Activated T-cell treated with anti-CD3 and anti-CD28 coated beads, Interleukin-2, amount 50 U/mL, for 48 hours (primary cell): ENCODE results near the gene SLC7A6OS.

ENCODE experiments used
- DNase-seq, 2 experiments: peaks; one replicate each; pipeline ENCODE4 v3.0.0-alpha.2; 2020

The SLC7A6OS gene

DNA sequence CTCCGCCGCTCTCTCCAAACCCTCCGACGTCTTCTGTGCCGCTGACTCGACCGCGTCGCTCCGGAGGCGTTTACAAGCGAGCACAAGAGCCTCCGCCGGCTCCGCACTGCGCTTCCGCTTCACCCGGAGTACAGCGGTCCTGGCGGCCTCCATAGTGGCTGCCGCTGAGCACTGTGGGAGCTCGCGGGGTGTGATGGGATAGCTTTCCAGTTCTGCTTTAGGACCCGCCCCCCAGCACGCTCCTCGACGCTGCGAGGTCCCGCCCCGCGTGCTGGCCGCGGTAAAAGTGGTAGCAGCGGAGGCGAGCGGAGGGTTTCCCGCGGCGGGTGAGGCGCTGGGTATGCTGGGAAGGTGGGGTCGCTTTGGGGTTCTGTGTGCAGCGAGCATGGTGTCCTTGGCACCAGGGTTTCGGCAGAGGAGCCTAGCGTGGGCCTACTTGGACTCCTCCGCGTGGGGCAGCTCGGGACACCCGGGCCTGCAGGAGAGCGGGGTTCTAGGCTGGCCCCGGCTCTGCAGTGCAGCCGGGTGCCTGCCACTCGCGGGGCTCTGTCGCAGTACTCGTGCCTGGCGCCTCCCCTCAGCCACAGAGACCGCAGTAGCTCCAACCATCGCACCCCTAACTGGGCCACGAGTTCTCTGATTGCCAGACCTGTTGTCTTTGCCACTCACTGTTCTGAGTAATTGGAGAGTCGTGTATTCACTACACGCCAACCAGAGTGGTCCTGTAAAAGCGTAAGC lies at the start of gene SLC7A6OS, which contains the start of gene PRMT7:
Gene SLC7A6OS, minus strand, starts transcription at position 173 of the 738 bp plus-strand sequence. Its CDS starts 20 bp downstream, at position 153.
Gene PRMT7, plus strand, starts transcription at position 246 of the 738 bp plus-strand sequence. CDS start 4,961 bp downstream, outside the sequence.
- peak; percentile 95 for DNase-seq

DNA sequence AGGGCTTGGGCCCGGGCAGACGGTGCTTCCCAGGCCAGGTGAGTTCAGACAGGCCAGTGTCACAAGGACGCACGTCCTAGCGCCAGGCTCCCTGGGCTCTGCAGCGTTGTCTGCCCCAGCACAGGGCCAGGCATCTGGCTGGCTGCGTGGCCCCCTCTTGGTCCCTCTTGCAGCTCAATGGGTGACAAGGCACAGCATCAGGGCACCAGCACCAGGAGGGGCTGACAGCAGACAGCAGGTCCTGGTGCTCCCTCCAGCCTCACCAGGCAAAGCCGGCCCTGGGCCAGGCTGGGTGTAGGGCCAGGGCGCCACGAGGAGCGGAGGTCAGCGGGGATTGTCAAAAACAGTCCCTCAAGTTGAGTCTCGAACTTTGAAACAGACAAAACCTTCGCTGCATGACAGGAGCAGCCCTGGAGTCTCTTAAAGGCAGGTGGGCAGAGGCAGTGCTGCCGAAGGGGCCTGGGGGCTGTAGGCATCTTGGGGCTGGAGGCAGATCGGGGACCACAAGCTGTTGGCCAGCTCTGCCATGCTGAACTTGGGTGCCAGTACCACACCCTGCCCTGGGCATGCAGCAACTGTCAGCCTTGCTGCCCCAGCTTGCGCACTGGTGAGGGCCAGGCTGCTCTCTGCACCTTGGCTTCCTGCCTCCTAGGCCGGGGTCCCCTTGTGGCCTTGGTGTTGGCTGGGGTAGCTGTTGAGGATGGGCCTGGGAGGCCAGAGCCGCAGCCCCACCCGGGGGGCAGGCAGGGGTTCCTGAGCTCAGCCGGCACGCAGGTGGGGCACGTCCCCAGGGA lies 48.8 kb upstream of the SLC7A6OS start:
- peak in 1 of 2 experiments; percentile 19 for DNase-seq

DNA sequence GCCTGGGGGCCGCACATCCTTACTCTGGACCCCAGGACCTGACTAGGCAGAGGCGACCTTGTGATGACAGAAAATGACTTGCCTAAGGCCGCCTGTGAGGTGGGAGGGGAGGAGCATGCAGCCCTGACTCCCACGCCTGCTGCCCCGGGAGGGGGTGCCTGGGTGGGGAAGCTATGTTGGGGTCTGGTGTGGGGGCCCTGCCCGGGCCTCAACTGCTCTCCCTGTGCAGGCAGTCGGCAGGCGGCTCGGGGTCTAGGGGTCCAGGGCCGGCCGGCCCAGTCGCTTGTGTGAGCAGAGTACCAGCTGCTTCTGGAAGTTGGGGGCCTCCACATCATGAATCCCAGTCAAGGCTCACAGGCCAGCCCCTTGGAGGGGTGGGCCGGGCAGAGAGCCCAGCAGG lies 48.2 kb upstream of the SLC7A6OS start:
- DNase-seq: no peak

DNA sequence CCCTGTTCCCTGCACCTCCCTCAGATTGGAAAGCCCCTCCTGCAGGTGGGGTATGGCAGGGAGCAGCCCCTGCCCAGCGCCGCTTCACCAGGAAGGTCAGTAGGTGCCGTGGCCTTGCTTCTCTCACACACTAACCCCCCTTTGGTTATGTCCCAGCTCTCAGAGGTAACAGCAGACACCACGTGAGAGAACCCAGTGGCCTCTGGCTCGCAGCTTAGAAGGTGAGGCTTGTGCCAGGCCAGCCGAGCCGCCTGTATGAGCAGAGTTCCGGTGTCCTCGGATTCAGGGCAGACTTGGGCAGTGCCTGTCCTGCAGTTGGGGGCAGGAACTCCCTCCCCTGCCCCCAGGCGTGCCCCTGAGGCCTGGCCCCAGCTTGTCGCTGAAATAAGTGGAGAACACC lies 47.2 kb upstream of the SLC7A6OS start:
- no peak for DNase-seq

DNA sequence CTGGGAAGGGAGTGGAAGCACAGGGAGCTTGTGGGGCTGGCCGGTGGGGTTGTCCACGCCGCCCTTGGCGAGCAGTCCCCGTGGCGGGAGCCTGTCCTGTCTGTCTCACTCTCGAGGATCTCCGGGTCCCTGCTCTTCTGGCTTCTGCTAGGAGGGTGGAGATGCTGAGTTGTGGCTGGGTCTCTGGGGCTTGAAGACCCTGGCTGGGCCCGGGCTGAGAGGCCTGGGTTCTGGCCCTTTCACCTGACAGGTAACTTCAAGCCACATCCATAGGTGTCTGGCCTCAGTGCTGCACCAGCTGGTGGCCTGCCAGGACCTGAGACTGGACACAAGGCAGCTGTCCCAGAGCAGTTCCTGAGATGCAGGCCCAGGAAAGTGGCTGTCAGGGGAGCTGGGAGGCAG lies 46.8 kb upstream of the SLC7A6OS start:
- no peak for DNase-seq

DNA sequence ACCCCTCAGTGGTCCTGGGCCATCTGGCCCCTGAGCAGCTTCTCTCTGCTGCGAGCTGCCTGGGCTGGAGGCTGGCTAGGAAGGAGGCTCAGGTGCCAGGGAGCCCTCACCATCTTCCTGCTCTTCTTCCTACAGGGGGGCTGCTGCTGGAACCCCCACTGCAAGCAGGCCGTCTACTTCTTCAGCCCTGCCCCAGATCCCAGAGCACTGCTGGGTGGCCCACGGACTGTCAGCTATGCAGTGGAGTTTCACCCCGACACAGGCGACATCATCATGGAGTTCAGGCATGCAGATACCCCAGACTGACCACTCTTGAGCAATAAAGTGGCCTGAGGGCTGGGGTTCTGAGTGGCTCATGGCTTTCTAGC lies 46.2 kb upstream of the SLC7A6OS start:
- no peak for DNase-seq

DNA sequence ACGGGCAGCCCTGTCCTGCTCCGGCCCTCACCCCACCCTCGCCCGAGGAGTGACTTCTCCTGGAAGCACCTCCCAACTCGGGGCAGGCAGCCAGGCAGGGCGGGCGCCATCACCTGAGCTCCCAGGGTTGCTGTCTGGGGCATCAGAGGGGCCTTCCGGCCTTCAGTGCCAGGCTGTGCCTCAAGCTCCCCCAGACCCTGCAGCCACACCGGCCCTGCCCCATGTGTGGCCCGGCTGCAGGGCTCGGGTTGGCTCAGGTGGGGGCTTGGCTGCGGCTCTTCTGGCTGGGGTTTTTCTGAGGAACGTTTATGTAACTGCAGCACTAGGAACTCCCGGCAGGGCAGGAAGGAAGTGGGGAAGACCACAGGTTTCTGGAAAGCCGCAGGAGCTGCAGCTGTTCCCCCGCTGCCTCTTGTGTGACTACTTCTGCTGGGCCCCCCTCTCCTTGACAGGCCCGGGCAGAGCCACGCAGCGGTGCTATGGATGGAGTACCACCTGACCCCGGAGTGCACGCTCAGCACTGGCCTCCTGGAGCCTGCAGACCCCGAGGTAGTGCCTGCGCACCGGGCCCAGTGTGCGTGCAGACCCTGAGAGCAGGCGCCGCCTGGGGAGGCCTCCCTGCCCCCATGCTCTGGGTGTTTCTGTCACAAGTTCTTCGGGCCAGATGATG lies 45.6 kb upstream of the SLC7A6OS start:
- peak; percentile 76 to 80 for DNase-seq

DNA sequence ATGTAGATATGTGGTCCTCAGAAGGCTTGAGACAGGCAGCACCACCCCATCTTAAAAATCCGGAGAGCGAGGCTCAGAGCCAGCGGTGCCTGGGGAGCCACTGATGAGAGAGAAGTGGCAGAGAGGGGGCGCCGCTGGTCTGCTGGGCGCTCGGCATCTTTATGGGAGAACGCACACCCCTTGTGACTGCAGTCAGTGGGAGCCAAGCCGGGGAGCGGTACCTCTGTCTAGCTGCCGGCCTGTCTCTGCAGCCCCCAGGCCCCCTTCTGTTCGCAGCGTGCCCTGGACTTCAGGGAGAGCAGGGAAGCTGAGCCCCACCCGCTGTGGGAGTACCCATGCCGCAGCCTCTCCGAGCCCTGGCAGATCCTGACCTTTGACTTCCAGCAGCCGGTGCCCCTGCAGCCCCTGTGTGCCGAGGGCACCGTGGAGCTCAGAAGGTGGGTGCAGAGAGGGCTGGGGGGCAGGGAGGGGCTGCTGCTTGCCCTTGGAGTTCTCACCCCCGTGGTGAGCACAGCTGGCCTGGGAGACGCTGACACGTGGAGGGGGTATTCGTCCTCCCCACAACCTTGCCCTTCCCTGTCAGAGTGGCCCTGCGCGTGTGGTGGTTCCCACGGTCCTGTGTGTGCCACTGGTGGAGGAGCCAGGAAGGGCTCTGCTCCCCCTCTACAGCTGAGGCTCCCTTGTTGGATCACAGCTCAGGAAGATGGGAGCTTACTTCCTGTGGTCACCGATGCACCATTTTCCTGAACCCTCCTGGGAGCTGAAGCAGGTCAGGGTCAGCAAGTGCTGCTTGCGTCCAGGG lies 44.9 kb upstream of the SLC7A6OS start:
- DNase-seq: peak in 1 of 2 experiments; percentile 32

DNA sequence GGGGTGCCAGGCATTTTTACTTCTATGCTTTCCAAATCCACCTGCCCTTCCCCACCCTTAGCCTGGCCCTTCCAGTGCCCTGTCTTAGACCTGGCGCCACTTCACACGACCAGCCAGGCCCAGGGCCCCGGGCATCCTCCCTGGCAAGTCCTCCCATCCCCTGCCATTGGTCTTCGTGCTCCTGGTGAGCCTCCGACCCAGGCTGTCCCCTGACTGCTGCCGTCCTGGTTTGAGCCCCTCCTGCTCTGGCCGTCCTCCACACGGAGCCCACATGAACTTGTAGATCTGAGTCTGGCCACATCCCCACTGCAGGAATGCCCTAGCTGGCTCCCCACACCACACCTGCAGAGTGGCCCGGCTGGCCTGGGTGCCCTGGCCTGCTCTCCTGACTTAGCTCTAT lies 44.1 kb upstream of the SLC7A6OS start:
- no peak for DNase-seq

DNA sequence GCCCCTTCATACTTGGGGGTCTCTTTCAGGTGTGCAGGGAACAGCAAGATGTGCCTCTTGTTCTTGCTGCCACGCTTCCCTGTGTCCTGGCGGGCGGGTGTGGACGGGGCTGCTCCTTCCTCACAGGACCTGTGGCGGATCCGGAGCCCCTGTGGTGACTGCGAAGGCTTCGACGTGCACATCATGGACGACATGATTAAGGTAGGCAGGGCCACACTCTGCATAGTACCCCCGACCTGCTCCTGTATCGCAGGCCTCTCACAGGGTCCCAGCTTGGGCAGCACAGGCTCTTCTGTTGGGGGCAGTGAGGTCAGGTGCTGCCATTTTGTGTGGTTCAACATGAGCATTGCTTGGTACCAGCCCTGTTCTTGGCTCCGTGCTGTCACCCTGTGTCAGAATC lies 42.6 kb upstream of the SLC7A6OS start:
- no peak for DNase-seq

DNA sequence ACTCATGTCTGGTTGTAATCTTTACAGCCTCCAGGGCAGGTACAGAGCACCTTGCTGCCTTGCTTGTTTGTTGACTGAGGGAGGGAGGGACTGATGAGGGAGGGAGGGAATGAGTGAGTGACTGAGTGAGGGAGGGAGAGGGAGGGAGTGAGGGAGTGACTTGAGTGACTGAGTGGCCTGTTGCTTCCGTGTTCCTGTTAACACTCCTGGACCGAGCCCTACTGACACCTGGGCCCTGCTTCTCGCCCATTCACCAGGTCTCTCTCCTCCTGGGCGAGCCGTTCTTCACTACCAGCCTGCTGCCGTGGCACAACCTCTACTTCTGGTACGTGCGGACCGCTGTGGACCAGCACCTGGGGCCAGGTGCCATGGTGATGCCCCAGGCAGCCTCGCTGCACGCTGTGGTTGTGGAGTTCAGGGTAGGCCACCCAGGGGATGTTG lies 41.3 kb upstream of the SLC7A6OS start:
- DNase-seq: no peak

DNA sequence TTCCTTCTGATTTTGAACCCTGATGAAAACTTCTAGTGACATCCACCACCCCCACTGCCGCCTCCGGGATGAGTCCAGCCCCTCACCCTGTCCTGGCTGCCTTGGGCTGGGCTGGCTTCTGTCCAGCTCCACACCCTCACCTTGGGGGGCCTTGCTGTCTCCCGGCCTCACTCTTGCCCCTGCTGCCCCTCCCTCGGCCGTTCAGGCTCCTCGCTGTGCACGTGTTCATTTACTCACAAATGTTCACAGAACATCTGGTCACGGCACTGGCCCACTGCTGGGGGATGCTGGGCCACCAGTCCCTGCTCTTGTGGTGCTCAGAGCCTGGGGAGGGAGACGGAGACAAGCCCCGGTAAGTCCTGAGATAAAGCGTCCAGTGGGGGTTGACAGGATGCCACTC lies 40.7 kb upstream of the SLC7A6OS start:
- DNase-seq: no peak

DNA sequence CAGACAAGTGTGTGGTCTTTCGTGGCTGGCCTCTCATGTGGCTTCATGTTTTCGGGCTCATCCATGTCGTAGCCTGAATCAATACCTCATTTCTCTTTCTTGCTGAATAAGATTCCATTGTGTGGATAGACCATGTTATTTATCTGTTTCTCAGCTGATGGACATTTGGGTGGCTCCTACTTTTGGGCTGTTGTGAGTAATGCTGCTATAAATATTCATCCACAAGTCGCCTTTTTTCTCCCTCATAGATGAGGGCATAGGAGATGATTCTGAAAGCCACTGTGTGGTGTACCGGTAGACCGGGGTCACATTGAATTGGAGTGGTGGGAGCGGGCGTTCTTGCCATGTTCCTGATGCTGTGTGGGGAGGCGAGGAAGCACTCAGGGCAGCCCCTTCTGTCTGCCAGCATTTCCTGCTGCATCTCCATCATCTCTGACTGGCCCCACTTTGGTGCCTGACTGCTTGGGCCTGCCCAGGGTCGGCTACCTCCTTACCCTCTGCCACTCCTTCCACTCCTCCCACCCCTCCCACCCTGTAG lies 40.1 kb upstream of the SLC7A6OS start:
- DNase-seq: no peak

DNA sequence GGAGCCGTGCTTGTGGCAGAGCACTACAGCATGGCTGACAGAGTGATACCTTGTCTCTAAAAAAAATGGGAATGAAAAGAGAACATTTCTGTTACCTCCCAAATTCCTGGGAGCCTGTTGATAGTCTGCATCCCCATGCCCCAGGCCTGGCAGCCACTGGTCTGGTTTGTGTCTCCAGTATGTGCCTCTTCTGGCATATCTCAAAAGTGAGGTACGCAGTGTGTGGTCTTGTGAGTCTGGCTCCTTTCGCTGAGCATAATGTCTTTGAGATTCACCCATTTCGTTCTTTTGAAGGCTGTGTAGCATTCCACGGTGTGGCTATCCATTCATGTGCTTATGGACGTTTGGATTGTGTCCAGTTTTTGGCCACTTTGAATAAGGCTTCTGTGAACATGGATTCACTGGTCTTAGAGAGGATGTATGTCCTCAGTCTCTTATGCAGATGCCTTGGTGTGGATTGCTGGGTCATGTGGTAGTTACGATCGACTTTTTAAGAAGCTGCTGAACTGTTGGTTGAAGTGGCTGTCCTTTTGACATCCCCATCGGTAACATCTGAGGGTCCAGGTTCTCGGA lies 39.2 kb upstream of the SLC7A6OS start:
- DNase-seq: no peak

DNA sequence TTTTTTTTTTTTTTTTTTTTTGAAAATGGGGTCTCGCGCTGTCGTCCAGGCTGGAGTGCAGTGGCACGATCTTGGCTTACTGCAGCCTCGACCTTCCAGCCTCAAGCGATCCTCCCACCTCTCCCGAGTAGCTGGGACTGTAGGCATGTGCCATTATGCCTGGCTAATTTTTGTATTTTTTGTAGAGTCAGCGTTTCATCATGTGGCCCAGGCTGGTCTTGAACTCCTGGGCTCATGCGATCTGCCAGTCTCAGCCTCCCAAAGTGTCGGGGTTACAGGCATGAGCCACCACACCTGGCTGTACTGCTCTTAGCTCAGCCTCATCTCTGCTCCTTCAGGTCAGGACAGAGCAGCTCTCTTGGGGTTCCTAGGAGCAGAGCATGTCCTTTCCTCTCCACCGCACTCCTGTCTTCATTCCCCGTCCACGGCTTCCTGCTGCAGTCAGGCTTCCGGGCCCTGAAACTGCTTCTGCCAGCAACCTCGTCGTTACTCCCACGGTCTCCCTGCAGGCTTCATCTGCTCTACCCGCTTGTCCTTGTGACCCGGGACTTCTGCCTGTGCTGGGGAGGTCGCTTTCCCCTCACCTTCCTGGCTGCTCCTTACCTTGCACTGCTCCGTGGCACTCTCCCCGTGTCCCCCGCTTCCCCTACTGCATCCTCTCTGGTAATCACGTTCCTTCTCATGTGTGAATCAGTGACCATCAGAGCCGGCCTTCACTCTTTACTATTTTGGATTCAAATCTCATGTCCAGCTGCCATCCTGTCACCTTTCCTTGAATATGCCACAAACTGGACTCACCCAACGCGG lies 38.1 kb upstream of the SLC7A6OS start:
- DNase-seq: no peak

DNA sequence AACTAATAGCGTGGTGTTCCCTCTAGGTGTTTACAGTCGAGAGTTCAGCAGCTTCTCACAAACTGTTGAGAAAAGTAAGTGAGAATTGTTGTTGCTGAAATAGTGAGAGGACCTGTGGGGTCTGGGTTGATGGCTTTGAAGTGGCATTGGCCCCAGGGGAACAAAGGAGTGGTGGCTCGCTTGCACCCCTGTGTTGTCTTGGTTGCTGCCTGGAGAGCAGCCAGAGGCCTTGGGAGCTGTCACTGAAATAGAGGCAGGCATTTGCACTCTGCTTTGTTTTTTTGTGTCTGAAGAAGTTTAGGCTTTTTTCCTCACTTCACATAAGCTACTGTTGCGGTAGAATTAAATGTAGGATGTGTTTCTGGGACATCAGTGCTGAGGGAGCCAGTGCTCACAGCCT lies 36.9 kb upstream of the SLC7A6OS start:
- DNase-seq: no peak

DNA sequence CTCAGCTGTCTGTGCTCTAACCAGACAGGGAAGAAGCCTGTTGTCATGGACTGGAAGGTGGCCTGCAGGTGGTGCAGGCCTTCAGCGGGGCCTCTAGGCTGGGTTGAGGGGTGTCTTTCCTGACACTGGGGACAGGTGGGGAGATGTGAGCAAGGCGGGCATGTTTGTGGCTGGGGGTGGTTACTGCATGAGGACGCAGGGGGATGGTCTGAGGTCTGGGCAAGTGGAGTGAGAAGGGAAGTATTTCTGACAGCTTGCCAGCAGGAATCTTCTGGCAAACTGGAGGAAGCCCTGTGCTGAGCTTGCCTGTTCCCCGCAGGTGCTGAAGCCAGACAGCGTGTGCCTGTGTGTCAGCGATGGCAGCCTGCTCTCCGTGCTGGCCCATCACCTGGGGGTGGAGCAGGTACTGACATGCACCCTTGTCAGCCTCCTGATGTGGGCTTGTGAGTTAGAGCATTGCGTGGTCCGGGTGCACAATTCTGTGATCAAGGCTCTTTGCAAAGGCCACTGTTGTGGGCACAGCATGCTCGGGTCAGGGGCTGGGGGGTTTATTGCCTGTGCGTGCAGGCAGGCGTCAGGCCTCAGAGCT lies 36.2 kb upstream of the SLC7A6OS start:
- no peak for DNase-seq

DNA sequence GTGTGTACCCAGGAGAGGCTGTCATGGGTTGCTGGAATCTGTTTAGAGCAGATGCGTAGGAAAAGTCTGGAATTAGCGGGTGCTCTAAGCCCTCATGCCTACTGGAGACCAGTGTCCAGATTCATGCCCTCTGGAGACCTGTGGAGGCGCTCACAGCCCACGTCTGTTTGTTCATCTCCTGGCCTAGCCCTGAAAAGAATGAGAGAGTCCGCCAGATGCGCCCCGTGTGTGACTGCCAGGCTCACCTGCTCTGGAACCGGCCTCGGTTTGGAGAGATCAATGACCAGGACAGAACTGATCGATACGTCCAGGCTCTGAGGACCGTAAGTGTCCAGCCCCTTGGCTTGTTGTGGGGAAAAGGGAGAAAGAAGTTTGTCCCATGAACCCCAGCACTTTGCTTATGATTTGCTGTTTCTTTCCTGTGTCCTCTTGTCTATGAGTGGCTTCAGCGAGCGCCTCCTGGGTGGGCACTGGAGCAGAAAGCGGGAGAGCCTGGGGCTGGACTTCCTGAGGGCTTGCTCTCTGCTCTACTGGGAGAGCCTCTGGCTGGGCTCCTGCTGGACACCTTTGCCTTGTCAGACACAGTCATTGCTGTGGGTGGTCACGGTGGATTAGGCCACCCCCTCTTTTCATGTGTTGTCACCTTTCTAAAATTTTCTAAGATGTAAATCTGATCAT lies 35.4 kb upstream of the SLC7A6OS start:
- DNase-seq: no peak

DNA sequence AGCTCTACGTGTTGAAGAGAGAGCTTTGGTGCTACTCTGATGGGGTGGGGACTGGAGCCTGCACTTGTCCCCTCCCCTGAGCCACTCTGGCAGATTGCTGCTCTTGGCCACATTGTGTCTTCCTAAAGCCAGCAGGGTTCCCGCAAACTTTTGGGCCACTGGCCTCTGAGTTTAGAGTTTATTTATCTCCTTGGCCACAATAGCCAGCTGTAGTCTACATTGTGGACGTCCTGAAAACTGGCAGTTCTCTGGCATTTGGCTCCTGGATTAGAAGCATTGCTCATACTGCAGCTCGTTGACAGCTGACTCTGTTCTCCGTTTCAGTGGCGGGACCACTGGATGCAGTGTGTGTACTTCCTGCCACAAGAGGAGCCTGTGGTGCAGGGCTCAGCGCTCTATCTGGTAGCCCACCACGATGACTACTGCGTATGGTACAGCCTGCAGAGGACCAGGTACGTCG lies 34.6 kb upstream of the SLC7A6OS start:
- DNase-seq: peak in 1 of 2 experiments; percentile 52

DNA sequence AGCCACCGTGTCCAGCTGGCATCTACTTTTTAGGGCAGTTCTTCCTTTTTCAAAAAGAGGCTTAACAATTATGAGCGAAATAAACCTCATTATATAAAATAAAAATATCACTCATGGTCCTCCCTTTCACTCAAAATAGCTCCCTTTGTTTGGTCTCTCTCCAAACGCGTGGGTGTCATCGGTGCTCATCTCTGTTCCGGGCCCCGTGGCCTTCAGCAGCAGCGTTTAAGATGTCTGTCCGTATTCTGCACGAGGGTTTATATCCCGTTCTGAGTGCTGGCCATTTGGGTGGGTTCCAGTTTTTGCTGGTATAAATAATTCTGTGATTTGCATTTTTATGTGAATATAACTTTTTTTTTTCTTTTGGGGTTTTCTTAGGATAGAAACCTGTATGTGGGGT lies 33.5 kb upstream of the SLC7A6OS start:
- no peak for DNase-seq
